Suprapubic skin (tissue), 4 donors: Measurements from ENCODE around the gene ATP5F1E. TPM values are rescaled to one million over a fixed set of nuclear protein-coding genes. Genes with fewer than 3 reads are reported as not detected.

Experiments
- DNase-seq, 2 donors: peaks; one replicate each; pipeline ENCODE4 v3.0.0-alpha.2; 2019; ENCODE audit warnings: low spot score in 2 of 2
- H3K27ac ChIP-seq: fragments of 200-600 bp; sonication (generic); one replicate; pipeline ENCODE4 v1.5.1; 2019
- H3K27me3 ChIP-seq: fragments of 200-600 bp; sonication (generic); one replicate; pipeline ENCODE4 v1.5.1; 2019
- H3K36me3 ChIP-seq: fragments of 200-600 bp; sonication (generic); one replicate; pipeline ENCODE4 v1.5.1; 2019
- H3K4me1 ChIP-seq: fragments of 200-600 bp; sonication (generic); one replicate; pipeline ENCODE4 v1.5.1; 2019
- H3K4me3 ChIP-seq: fragments of 200-600 bp; sonication (generic); one replicate; pipeline ENCODE4 v1.5.1; 2019; ENCODE audit warnings: mild to moderate bottlenecking
- H3K9me3 ChIP-seq: fragments of 200-600 bp; sonication (generic); one replicate; pipeline ENCODE4 v1.5.1; 2019
- CTCF ChIP-seq, 2 donors: fragments of 200-600 bp in 1 of 2; fragments of 450-650 bp in 1 of 2; sonication (generic) in 1 of 2; IDR thresholded peaks; one replicate each; pipeline ENCODE4 v1.5.1; 2016 to 2019; ENCODE audit warnings: antibody characterized with exemption in 2 of 2, mild to moderate bottlenecking in 1 of 2, moderate library complexity in 1 of 2
- EP300 ChIP-seq: sonication (generic); formaldehyde crosslinking; IDR thresholded peaks from one replicate; pipeline ENCODE4 v1.6.1; 2017; ENCODE audit warnings: antibody characterized with exemption
- POLR2A ChIP-seq, 2 donors: fragments of 450-650 bp; IDR thresholded peaks; one replicate each; pipeline ENCODE4 v1.6.1; 2017; ENCODE audit warnings: antibody characterized with exemption in 2 of 2, mild to moderate bottlenecking in 2 of 2, moderate library complexity in 2 of 2
- POLR2AphosphoS5 ChIP-seq, 3 donors: sonication (generic); formaldehyde crosslinking; IDR thresholded peaks; one replicate each; pipeline ENCODE4 v1.6.1; 2017; ENCODE audit warnings: antibody characterized with exemption in 3 of 3
- WGBS: methylation state at CpG from one replicate; pipeline ENCODE4 v1.1.5; 2018; 5-methylcytosine and 5-hydroxymethylcytosine counted together
- total RNA-seq, 4 donors: library from RNA; depleted of rRNA; stranded (reverse); fragments of >200 nt; gene quantifications; one replicate each; pipeline ENCODE4 v1.1.0, GENCODE V29; 2016

The ATP5F1E gene
- total RNA-seq, 4 donors from 2014 or later, result 16.1 to 26.8 (median 19.5) TPM

DNA sequence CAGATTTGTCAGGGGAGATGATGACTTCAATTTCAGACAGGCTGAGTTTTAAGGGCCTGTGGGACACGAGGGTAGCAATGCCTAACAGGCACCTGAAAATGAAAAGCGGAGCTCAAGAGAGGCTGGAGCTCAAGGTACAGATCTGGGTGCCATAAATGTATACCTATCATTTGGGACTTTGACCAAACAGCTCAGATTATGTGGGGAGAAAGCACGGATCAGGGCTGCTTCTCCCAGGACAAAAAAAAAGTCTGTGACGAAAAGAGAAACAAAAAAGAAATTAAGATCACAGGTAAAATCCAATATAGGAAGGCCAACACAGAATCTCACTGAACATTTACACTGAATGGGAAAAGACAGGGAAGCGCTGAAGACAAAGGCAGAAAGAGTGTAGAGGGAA is 8.5 kb upstream of the ATP5F1E start:
- Histone ChIP-seq H3K36me3 (peaks cover 27% of the 10 kb centered on the region), H3K27me3 (no peaks in the 10 kb centered on the region), H3K4me1 (peaks cover 39% of the 10 kb centered on the region), H3K4me3 (no peak overlapping the region), H3K9me3 (no peaks in the 10 kb centered on the region), H3K27ac (no peak overlapping the region)
- no peak for TF ChIP-seq POLR2A (IDR thresholded peaks at IDR 0.05)
- no peak for TF ChIP-seq EP300
- TF ChIP-seq POLR2AphosphoS5 (IDR thresholded peaks at IDR 0.05), result no peak
- TF ChIP-seq CTCF (IDR thresholded peaks at IDR 0.05), result no peak
- DNase-seq, result no peak
- 87% methylated on average over 5 of the region's 5 CpGs for WGBS

GRCh38 chr20:59039233-59039632 is 7.1 kb upstream of the ATP5F1E start:
- Histone ChIP-seq H3K27ac (no peak overlapping the region), H3K4me3 (no peak overlapping the region), H3K4me1 (peaks cover 39% of the 10 kb centered on the region), H3K27me3 (no peaks in the 10 kb centered on the region), H3K36me3 (peaks cover 38% of the 10 kb centered on the region), H3K9me3 (no peaks in the 10 kb centered on the region)
- WGBS, result 59% methylated on average over 1 of the region's 1 CpG
- no peak for DNase-seq
- TF ChIP-seq CTCF (IDR thresholded peaks at IDR 0.05), result no peak
- no peak for TF ChIP-seq EP300
- TF ChIP-seq POLR2A (IDR thresholded peaks at IDR 0.05), result no peak
- no peak for TF ChIP-seq POLR2AphosphoS5 (IDR thresholded peaks at IDR 0.05)

- H3K4me3 ChIP-seq, result no peak overlapping the region
- 93% methylated on average over 12 of the region's 12 CpGs for WGBS
- no peaks in the 10 kb centered on the region for H3K9me3 ChIP-seq
- H3K36me3 ChIP-seq, result peaks cover 38% of the 10 kb centered on the region
- H3K4me1 ChIP-seq, result peaks cover 36% of the 10 kb centered on the region
- TF ChIP-seq EP300 (no peak), CTCF (IDR thresholded peaks at IDR 0.05) (no peak), POLR2AphosphoS5 (IDR thresholded peaks at IDR 0.05) (no peak), POLR2A (IDR thresholded peaks at IDR 0.05) (no peak)
- no peak for DNase-seq
- no peaks in the 10 kb centered on the region for H3K27me3 ChIP-seq
- no peak overlapping the region for H3K27ac ChIP-seq
These were observed 5.3 kb upstream of the ATP5F1E start for GRCh38 chr20:59037386-59037785.

DNA sequence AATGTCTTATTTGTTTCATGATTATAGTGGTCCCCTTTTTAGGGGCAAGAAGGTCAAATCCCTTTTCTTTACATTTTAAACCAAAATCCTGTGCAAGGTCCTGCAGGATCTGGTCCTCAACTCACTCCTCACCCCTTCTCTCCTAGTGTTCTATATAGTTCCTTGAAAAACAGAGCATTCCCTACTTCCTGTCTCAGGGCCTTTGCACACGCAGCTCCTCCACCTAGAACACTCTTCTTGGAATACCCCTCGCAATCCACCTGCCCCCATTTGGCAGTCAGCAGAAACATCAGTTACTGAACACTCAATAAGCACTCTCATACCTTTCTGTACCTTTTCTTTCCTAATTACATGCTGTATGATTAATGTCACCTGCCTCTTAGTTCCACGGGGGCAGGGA is 3.2 kb upstream of the ATP5F1E start:
- Histone ChIP-seq H3K27ac (no peak overlapping the region), H3K4me1 (peaks cover 31% of the 10 kb centered on the region), H3K36me3 (peaks cover 38% of the 10 kb centered on the region), H3K4me3 (no peak overlapping the region), H3K9me3 (no peaks in the 10 kb centered on the region), H3K27me3 (no peaks in the 10 kb centered on the region)
- 98% methylated on average over 3 of the region's 3 CpGs for WGBS
- TF ChIP-seq POLR2AphosphoS5 (IDR thresholded peaks at IDR 0.05), result no peak
- no peak for TF ChIP-seq EP300
- no peak for TF ChIP-seq CTCF (IDR thresholded peaks at IDR 0.05)
- no peak for TF ChIP-seq POLR2A (IDR thresholded peaks at IDR 0.05)
- no peak for DNase-seq

DNA sequence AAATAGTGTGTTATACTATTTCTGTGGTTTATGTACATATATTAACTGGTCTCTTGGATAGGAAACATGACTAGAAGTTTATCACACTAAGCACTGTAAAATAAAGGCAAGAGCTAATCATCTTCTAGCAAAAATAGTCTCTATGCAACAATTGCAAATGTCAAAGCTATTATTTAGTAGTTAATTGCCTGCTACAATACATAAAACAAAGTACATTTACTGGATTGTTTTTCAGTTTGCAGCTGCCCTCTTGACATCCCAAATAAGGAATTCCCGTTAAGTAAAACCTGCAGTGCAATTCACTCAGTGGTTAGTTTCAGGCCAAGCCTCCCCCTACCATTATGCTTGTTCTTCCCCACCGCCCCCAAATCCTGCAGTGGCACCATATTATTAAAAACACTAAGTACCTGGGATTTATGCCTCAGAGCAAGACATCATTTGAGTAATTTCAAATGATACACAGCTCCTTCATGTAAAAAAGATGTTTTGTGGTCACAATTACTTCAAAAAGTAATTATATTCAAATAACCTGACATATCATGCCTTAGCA is 1.6 kb upstream of the ATP5F1E start:
- Histone ChIP-seq H3K4me3 (no peak overlapping the region), H3K27me3 (no peaks in the 10 kb centered on the region), H3K27ac (no peak overlapping the region), H3K9me3 (no peaks in the 10 kb centered on the region), H3K36me3 (peaks cover 54% of the 10 kb centered on the region), H3K4me1 (peaks cover 36% of the 10 kb centered on the region)
- 95% methylated on average over 2 of the region's 2 CpGs for WGBS
- DNase-seq, result no peak
- TF ChIP-seq POLR2AphosphoS5 (IDR thresholded peaks at IDR 0.05), result no peak
- no peak for TF ChIP-seq POLR2A (IDR thresholded peaks at IDR 0.05)
- TF ChIP-seq CTCF (IDR thresholded peaks at IDR 0.05), result no peak
- no peak for TF ChIP-seq EP300
